ENCODE data around the gene TANK. TPM values are rescaled to one million over a fixed set of nuclear protein-coding genes. Genes with fewer than 3 reads are reported as not detected.

The TANK gene
- total RNA-seq, 1 experiment from 2014 or later: 46.8 TPM

Other genes with a start within 250 kb of the TANK start
- gene PSMD14, start 148.0 kb downstream of the TANK start, total RNA-seq (2014; rRNA removed; shearing (Covaris generic); ENCODE audit: low replicate concordance): 94.7 and 195 TPM in 2 replicates

Data from Caki2 (cell line).